ENCODE results near the gene NFAT5.
A peak's percentile ranks its signal among the peaks of the same experiment; 100 is the strongest.
"Not testable (repeated sequence)": the region's sequence is repeated elsewhere in the genome, so short reads cannot be mapped to it uniquely, and the experiment has no call there.

The NFAT5 gene

DNA sequence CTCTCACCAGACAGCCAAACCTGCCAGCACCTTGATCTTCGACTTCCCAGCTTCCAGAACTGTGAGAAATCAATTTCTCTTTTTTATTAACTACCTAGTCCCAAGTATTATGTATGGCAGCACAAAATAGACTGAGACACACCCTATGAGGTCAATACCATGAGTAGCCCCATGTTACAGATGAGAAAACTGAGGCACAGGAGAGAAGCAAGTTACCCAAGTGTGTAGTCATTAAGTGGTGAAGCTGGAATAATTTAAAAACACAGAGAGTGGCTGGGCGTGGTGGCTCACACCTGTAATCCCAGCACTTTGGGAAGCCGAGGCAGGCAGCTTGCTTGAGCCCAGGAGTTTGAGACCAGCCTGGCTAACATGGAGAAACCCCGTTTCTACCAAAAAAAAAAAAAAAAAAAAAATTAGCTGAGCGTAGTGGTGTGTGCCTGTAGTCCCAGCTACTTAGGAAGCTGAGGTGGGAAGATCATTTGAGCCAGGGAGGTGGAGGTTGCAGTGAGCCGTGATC, 155.7 kb downstream of the NFAT5 start:
- DNase-seq (ENCODE audit: insufficient read length, low spot score) (no peak), FAIRE-seq (no peak)
- no peak for TF ChIP-seq POU2F2 (IDR thresholded peaks at IDR 0.05; ENCODE audit: low read depth, low read length)
- no peak for TF ChIP-seq PAX5 (IDR thresholded peaks at IDR 0.05; ENCODE audit: insufficient read depth, low read length, severe bottlenecking)
- TF ChIP-seq SPI1 (IDR thresholded peaks at IDR 0.05; ENCODE audit: low read depth, low read length), result no peak

DNA sequence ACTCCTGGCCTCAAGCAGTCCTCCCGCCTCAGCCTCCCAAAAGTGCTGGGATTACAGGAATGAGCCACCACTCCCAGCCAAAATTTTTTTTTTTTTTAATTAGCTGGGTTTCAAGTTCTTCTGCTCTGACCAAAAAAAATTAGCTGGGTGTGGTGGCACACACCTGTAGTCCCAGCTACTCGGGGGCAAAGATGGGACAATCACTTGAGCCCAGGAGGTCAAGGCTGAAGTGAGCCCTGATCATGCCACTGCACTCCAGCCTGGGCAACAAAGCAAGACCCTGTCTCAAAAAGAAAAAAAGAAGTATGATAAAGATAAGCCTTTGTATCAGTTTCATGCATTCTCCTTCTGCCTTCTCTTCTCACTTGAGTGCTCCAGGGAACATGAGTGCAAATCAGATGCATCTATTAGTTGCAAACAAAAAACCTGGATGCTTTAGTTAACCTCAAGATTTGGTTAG, 158.7 kb downstream of the NFAT5 start:
- TF ChIP-seq SPI1 (IDR thresholded peaks at IDR 0.05; ENCODE audit: low read depth, low read length), result no peak
- no peak for TF ChIP-seq POLR2A (IDR thresholded peaks at IDR 0.05; ENCODE audit: low read depth, low read length)
- TF ChIP-seq POLR2AphosphoS5 (IDR thresholded peaks at IDR 0.05; ENCODE audit: low read depth, low read length), result no peak
- no peak for TF ChIP-seq POU2F2 (IDR thresholded peaks at IDR 0.05; ENCODE audit: low read depth, low read length)
- no peak for TF ChIP-seq PAX5 (IDR thresholded peaks at IDR 0.05; ENCODE audit: insufficient read depth, low read length, severe bottlenecking)
- no peak for TF ChIP-seq TAF1 (IDR thresholded peaks at IDR 0.05; ENCODE audit: low read depth, low read length)
- DNase-seq (ENCODE audit: insufficient read length, low spot score) (no peak), FAIRE-seq (no peak)

DNA sequence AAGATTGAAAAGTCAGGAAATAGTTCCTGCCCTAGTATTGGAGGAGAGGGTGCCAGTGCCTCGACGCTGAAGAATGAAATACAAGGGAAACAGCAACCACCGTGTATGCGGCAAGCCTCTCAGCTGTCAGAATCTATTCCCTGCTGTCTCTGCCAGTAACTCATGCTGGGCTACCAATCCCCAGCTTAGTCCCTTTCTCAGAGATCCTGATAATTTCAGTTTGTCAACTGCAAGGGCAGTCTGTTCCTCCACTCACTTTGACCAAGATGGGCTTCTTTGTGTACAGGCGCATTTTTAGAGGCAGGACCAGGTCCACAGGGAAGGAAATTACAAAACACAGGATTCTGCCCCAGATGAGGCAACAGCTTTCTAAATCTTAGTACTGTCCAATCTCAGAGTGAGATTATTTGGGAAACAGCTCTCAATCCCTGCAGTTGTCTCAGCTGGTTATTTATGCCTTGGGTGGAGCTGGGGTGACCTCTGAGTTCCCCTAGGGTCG, 159.3 kb downstream of the NFAT5 start:
- no peak for FAIRE-seq
- DNase-seq (ENCODE audit: insufficient read length, low spot score), result no peak

DNA sequence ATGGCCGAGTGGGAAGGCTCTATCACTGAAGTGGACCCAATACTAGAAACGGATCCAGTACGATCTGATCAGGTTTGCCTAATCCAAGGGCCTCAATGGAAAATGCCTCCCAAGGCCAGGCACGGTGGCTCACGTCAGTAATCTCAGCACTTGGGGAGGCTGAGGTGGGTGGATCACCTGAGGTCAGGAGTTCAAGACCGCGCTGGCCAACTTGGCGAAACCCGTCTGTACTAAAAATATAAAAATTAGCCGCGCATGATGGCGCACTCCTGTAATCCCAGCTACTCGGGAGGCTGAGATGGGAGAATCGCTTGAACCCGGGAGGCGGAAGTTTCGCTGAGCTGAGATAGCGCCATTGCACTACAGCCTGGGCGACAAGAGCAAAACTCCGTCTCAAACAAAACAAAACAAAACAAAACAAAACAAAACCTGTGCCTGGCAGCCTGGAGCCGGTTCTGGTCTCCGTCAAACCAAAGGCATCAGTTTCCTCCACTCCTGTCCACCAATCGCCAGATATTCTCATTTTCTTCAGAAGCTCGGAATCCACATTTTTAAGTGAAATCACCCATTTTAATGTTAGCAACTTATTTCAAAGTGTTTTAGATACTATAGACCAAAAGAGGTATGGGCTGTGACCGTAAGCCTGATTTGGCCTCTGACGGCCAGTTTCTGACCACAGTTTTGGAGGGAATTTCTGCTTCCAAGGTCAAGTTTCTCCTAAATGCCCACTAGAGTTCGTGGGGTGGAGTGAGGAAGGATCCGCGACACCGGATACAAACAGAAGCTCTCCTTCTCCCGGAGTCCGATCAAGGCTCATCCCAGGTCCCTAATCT, 159.9 kb downstream of the NFAT5 start:
- FAIRE-seq (no peak), DNase-seq (ENCODE audit: insufficient read length, low spot score) (no peak)
- no peak for TF ChIP-seq PAX5 (IDR thresholded peaks at IDR 0.05; ENCODE audit: insufficient read depth, low read length, severe bottlenecking)
- TF ChIP-seq POLR2A (IDR thresholded peaks at IDR 0.05; ENCODE audit: low read depth, low read length), result no peak
- no peak for TF ChIP-seq TAF1 (IDR thresholded peaks at IDR 0.05; ENCODE audit: low read depth, low read length)
- TF ChIP-seq SPI1 (IDR thresholded peaks at IDR 0.05; ENCODE audit: low read depth, low read length), result no peak
- no peak for TF ChIP-seq POLR2AphosphoS5 (IDR thresholded peaks at IDR 0.05; ENCODE audit: low read depth, low read length)
- no peak for TF ChIP-seq POU2F2 (IDR thresholded peaks at IDR 0.05; ENCODE audit: low read depth, low read length)

More for the DNA sequence above, 159.3 kb downstream of the NFAT5 start:
- TF ChIP-seq TAF1 (IDR thresholded peaks at IDR 0.05; ENCODE audit: low read depth, low read length) (no peak), PAX5 (IDR thresholded peaks at IDR 0.05; ENCODE audit: insufficient read depth, low read length, severe bottlenecking) (no peak), POLR2AphosphoS5 (IDR thresholded peaks at IDR 0.05; ENCODE audit: low read depth, low read length) (no peak), SPI1 (IDR thresholded peaks at IDR 0.05; ENCODE audit: low read depth, low read length) (no peak), POLR2A (IDR thresholded peaks at IDR 0.05; ENCODE audit: low read depth, low read length) (no peak), POU2F2 (IDR thresholded peaks at IDR 0.05; ENCODE audit: low read depth, low read length) (no peak)

DNA sequence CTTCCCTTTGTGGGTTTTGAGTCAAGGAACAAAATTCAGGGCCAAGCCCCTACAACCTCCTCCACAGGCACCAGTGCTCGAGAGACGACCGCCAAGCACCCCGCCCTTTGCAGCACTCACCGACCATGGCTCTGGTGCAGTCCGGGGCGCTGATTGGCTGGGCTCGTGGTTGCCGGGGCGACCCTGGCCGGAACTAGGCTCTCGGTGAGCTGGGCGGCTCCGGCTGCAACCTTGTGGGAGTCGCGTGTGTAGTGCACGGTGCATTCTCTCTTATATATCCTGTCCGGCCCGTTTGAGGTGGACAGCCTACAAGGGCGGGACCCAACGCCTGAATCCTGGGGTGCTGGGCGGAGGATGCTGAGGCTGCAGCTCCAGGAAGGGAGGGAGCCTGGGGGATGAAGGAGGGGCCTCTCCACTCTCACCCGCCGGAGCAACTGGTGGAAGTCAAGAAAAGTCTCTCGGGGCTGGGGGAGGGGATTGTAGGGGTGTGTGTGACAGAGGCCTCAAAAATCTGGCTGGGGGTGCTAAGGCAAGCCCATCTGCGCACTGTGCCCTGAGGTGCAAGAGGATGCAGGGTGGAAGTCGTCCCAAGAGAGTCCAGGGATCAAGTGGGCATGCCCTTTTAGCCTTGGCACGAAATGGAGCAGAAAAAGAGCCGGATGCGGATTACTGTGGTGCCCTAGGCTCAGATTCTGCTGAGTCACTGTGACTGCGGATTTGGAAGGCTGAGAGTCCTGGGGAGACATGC, 160.7 kb downstream of the NFAT5 start, which contains the start of gene NQO1:
Gene NQO1, minus strand, starts transcription at position 248 of the 748 bp plus-strand sequence. Its CDS starts 121 bp downstream, at position 127.
- DNase-seq (ENCODE audit: insufficient read length, low spot score) (peak; percentile 93), FAIRE-seq (peak; percentile 79)

DNA sequence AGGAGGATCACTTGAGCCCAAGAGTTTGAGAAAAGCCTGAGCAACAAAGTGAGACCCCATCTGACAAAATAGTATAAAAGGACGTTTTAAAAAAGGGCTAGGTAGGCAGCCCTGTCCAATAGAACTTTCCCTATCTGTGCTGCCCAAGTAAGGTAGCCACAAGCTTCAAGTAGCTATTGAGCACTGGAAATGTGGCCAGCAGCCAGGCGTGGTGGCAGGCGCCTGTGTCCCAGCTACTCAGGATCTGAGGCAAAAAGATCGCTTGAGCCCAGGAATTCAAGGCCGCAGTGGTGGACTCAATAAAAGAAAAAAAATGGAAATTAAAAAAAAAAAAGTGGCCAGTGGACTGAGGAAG, 162.1 kb downstream of the NFAT5 start:
- FAIRE-seq (no peak), DNase-seq (ENCODE audit: insufficient read length, low spot score) (no peak)
- TF ChIP-seq POLR2A (IDR thresholded peaks at IDR 0.05; ENCODE audit: low read depth, low read length) (no peak), SPI1 (IDR thresholded peaks at IDR 0.05; ENCODE audit: low read depth, low read length) (no peak), PAX5 (IDR thresholded peaks at IDR 0.05; ENCODE audit: insufficient read depth, low read length, severe bottlenecking) (no peak), POLR2AphosphoS5 (IDR thresholded peaks at IDR 0.05; ENCODE audit: low read depth, low read length) (no peak), TAF1 (IDR thresholded peaks at IDR 0.05; ENCODE audit: low read depth, low read length) (no peak), POU2F2 (IDR thresholded peaks at IDR 0.05; ENCODE audit: low read depth, low read length) (no peak)

More for the DNA sequence above, 160.7 kb downstream of the NFAT5 start, which contains the start of gene NQO1:
- peak; percentile 14; the same call in 1 of the 2 replicates for TF ChIP-seq SPI1 (IDR thresholded peaks at IDR 0.05; ENCODE audit: low read depth, low read length)
- peak; percentile 87 for TF ChIP-seq POLR2A (IDR thresholded peaks at IDR 0.05; ENCODE audit: low read depth, low read length)
- no peak for TF ChIP-seq PAX5 (IDR thresholded peaks at IDR 0.05; ENCODE audit: insufficient read depth, low read length, severe bottlenecking)
- TF ChIP-seq TAF1 (IDR thresholded peaks at IDR 0.05; ENCODE audit: low read depth, low read length), result peak; percentile 41; the same call in 1 of the 2 replicates
- peak; percentile 32; the same call in 1 of the 2 replicates for TF ChIP-seq POU2F2 (IDR thresholded peaks at IDR 0.05; ENCODE audit: low read depth, low read length)
- TF ChIP-seq POLR2AphosphoS5 (IDR thresholded peaks at IDR 0.05; ENCODE audit: low read depth, low read length), result peak; percentile 90

DNA sequence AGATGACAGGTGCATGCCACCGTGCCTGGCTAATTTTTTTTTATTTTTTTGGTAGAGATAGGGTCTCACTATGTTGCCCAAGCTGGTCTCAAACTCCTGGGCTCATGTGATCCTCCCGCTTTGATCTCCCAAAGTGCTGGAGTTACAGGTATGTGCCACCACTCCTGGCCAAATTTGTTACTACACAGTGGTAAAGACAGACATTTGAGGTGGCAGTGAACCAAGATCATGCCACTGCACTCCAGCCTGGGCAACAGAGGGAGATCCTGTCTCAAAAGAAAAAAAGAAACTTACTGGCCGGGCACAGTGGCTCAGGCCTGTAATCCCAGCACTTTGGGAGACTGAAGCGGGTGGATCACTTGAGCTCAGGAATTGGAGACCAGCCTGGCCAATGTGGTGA, 163.3 kb downstream of the NFAT5 start:
- DNase-seq (ENCODE audit: insufficient read length, low spot score); FAIRE-seq: not testable (repeated sequence)

DNA sequence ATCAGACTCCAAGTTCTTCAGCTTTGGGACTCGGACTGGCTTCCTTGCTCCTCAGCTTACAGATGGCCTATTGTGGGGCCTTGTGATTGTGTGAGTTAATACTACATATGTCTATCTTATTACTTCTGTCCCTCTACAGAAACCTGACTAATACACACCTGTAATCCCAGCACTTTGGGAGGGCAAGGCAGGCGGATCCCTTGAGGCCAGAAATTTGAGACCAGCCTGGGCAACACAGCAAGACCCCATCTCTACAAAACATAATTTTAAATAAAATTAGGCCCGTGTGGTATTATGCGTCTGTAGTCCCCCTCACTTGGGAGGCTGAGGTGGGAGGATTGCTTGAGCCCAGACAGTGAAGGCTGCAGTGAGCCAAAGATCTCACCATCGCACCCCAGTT, 165.5 kb downstream of the NFAT5 start:
- DNase-seq (ENCODE audit: insufficient read length, low spot score); FAIRE-seq: not testable (repeated sequence)

DNA sequence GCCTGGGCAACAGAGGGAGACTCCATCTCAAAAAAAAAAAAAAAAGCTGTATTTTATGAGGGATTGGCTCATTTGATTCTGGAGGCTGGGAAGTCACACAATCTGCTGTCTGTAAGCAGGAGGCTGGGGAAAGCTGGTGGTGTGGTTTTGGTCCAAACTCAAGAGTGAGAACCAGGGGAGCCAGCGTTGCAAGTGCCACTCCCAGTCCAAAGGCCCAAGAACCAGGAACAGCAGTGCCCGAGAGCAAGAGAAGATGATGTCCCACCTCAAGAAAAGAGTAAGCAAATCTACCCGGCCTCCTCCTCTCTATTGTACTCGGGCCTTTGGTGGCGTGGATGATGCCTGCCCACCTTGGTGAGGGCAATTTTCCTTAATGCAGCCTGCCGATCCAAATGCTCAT, 166.3 kb downstream of the NFAT5 start:
- FAIRE-seq (no peak), DNase-seq (ENCODE audit: insufficient read length, low spot score) (no peak)
- no peak for TF ChIP-seq SPI1 (IDR thresholded peaks at IDR 0.05; ENCODE audit: low read depth, low read length)
- TF ChIP-seq POLR2A (IDR thresholded peaks at IDR 0.05; ENCODE audit: low read depth, low read length), result no peak
- no peak for TF ChIP-seq POU2F2 (IDR thresholded peaks at IDR 0.05; ENCODE audit: low read depth, low read length)
- TF ChIP-seq PAX5 (IDR thresholded peaks at IDR 0.05; ENCODE audit: insufficient read depth, low read length, severe bottlenecking), result no peak
- TF ChIP-seq TAF1 (IDR thresholded peaks at IDR 0.05; ENCODE audit: low read depth, low read length), result no peak
- TF ChIP-seq POLR2AphosphoS5 (IDR thresholded peaks at IDR 0.05; ENCODE audit: low read depth, low read length), result no peak
